DMS79 treated with DMSO at 0.1 percent for 48 hours (cell line): Measurements from ENCODE around the gene PHYKPL.
"Not testable (repeated sequence)": the region's sequence is repeated elsewhere in the genome, so short reads cannot be mapped to it uniquely, and the experiment has no call there.

ENCODE experiments used
- DNase-seq: peaks from one replicate; lab custom pipeline; 2025; lab: John Stamatoyannopoulos, UW

PHYKPL gene

GRCh38 chr5:178207917-178208280, 24.7 kb downstream of the PHYKPL start:
- no peak for DNase-seq

GRCh38 chr5:178207183-178207916, 25.3 kb downstream of the PHYKPL start:
- no peak for DNase-seq

GRCh38 chr5:178206166-178207101, 26.2 kb downstream of the PHYKPL start:
- no peak for DNase-seq

- no peak for DNase-seq
Measured at GRCh38 chr5:178205749-178206047, 26.9 kb downstream of the PHYKPL start.

GRCh38 chr5:178204935-178205748, 27.5 kb downstream of the PHYKPL start:
- peak; percentile 1 for DNase-seq

GRCh38 chr5:178204182-178204934, 28.2 kb downstream of the PHYKPL start, which contains the start of gene HNRNPAB:
HNRNPAB (plus strand) TSS chr5:178204533; CDS start chr5:178204838, 305 bp downstream.
- DNase-seq, result peak; percentile 79

- no peak for DNase-seq
Measured at GRCh38 chr5:178203670-178204181, 28.9 kb downstream of the PHYKPL start.

GRCh38 chr5:178202541-178202940, 30.1 kb downstream of the PHYKPL start:
- no peak for DNase-seq

- DNase-seq, result no peak
Measured at GRCh38 chr5:178201927-178202235, 30.7 kb downstream of the PHYKPL start.

GRCh38 chr5:178201221-178201926, 31.2 kb downstream of the PHYKPL start:
- no peak for DNase-seq

- no peak for DNase-seq
Measured at GRCh38 chr5:178199581-178200434, 32.8 kb downstream of the PHYKPL start.

- no peak for DNase-seq
Measured at GRCh38 chr5:178198706-178199105, 33.9 kb downstream of the PHYKPL start.

- DNase-seq, result not testable (repeated sequence)
Measured at GRCh38 chr5:178198151-178198550, 34.5 kb downstream of the PHYKPL start.

- DNase-seq, result no peak
Measured at GRCh38 chr5:178196986-178197385, 35.6 kb downstream of the PHYKPL start.

GRCh38 chr5:178196281-178196812, 36.3 kb downstream of the PHYKPL start:
- no peak for DNase-seq

GRCh38 chr5:178194026-178194425, 38.6 kb downstream of the PHYKPL start:
- DNase-seq, result no peak

- no peak for DNase-seq
Measured at GRCh38 chr5:178193251-178193809, 39.3 kb downstream of the PHYKPL start.

GRCh38 chr5:178192787-178193186, 39.8 kb downstream of the PHYKPL start:
- DNase-seq, result no peak

- DNase-seq, result no peak
Measured at GRCh38 chr5:178192244-178192643, 40.4 kb downstream of the PHYKPL start.
